Left ventricle myocardium superior (tissue), 1 donor: ENCODE results near the gene USP24. TPM values are rescaled to one million over a fixed set of nuclear protein-coding genes. Genes with fewer than 3 reads are reported as not detected.

Experiments used
- ATAC-seq: fragments of 200-7000 bp; cut with Tn5 transposase; one replicate; pipeline ENCODE4 v1.9.1; 2020; ENCODE audit warnings: mild to moderate bottlenecking, moderate library complexity
- DNase-seq: peaks from one replicate; pipeline ENCODE4 v3.0.0-alpha.2; 2020
- intact Hi-C: fragments of 100-400 bp; cut with micrococcal nuclease; formaldehyde crosslinking; loops from one replicate; pipeline ENCODE4 v1.11.0; 2022
- long read RNA-seq: library from polyadenylated mRNA; unstranded; transcript quantifications from one replicate; pipeline ENCODE4 v2.0.0, GENCODE V29; 2021
- total RNA-seq: library from RNA; stranded (reverse); fragmentation: NEBNext Ultra II Directional; extraction: Animal tissue kit (Norgen Biotek cat#: 25700); gene quantifications from one replicate; pipeline ENCODE4 v1.2.1, GENCODE V29; 2021
- donor health status: DM: no; HTN: yes; CAD: no; lungs with severe emphysema.

Gene USP24, protein sequence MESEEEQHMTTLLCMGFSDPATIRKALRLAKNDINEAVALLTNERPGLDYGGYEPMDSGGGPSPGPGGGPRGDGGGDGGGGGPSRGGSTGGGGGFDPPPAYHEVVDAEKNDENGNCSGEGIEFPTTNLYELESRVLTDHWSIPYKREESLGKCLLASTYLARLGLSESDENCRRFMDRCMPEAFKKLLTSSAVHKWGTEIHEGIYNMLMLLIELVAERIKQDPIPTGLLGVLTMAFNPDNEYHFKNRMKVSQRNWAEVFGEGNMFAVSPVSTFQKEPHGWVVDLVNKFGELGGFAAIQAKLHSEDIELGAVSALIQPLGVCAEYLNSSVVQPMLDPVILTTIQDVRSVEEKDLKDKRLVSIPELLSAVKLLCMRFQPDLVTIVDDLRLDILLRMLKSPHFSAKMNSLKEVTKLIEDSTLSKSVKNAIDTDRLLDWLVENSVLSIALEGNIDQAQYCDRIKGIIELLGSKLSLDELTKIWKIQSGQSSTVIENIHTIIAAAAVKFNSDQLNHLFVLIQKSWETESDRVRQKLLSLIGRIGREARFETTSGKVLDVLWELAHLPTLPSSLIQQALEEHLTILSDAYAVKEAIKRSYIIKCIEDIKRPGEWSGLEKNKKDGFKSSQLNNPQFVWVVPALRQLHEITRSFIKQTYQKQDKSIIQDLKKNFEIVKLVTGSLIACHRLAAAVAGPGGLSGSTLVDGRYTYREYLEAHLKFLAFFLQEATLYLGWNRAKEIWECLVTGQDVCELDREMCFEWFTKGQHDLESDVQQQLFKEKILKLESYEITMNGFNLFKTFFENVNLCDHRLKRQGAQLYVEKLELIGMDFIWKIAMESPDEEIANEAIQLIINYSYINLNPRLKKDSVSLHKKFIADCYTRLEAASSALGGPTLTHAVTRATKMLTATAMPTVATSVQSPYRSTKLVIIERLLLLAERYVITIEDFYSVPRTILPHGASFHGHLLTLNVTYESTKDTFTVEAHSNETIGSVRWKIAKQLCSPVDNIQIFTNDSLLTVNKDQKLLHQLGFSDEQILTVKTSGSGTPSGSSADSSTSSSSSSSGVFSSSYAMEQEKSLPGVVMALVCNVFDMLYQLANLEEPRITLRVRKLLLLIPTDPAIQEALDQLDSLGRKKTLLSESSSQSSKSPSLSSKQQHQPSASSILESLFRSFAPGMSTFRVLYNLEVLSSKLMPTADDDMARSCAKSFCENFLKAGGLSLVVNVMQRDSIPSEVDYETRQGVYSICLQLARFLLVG (N-terminal part only)
- total RNA-seq = 33.1 TPM
- long read RNA-seq, partial matches to known transcripts = 4 of 6 reads
- long read RNA-seq, other reads (novel, unspliced or antisense) = 2 of 6 reads

DNA sequence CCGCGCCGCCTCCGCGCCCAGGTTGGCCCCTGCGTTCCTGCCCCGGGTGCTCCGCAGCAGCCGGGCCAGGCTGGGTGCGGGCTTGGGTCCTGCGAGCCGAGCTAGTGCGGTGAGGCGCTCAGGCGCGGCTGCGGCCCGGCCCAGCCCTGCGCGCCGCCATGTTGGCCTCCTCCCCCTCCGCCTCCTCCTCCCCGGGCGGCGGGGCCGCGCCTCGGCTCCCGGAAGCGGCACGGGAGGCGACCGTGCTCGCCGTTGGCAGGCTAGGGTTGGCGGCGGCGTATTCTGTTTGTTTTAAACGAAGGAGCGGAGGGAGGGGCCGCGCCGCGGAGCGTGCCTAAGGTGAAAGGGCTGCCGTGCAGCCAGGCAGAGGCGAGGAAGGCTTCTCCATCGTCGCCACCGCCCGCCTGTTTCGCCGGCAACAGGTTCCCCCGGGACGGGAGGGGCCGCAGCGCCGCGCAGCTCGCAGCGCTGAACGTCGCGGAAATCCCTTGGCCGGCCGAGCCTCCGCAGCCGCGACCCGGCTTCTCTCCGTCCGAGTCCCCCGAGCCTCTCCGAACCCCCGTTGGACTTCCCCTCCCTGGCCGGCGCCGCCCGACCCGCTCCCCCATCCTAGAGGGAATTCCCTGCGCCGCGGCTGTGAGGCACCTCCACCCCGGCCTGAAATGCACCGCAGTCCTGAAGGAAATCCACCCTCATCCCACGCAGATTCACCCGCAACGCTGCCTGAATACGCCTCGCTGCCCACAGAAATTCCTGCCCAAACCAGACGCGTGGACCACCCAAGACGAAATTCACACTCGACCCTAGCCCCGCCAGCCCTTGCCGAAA is at the start of gene USP24:
TSS of gene USP24 (minus strand) at position 171 of the 828 bp plus-strand sequence. CDS start 251 bp downstream, outside the sequence.
- intact Hi-C loops = no loop called here
- peak; percentile 89 for DNase-seq
- peak; percentile 94 for ATAC-seq

DNA sequence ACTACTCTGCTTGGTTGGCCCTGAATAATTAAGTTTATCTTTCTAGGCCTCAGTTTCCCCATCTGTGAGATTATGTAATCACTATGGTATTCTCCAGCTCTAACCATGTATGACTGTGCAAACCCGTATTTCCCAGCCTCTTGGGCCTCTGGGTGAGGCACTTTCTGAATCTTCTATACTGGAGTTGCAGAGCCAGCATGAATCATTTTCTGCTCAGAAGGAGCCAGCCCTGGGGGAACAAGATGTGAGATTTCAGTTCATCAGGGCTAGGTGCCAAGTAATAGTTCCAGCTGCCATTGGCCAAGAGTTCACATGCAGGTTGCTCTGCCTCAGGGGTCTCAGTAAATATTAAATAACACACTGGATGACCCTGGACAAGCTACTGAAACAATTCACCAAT is 47.7 kb upstream of the USP24 start:
- no peak for ATAC-seq
- intact Hi-C loops = no loop called here
- DNase-seq = no peak

DNA sequence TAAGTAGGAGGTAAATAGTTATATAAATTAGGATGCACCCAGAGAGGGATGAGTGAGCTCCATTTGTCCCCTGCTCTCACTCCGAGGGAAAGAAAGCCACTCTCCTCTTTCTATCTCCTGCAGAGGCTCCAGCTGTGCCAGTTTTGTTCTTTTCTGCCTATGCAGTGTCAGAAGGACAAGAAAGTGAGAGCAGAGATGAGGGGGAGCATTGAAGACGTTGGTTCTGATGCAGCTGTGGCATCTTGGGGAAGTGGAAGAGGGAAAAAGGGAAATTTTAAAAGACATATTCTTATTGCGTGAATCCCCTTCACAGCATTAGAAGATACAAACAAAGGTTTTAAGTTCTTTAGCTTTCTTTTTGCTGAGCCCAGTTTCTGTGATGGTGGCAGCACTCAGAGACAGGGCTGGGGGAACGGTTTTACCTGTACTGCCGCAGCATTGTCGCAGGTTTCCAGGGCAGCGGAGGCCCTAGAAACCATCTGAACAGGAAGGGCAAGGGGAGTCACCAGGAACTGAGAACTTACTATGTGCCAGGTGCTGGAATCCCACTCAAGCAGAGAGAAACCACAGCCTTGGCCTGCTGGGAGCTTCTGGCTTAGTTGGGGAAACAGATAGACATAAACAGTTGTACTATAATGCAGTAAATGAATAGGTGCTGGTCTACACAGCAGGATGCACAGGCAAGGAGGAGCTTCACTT is 44.9 kb upstream of the USP24 start:
- ATAC-seq (no peak), DNase-seq (no peak)
- intact Hi-C loops = no loop called here

DNA sequence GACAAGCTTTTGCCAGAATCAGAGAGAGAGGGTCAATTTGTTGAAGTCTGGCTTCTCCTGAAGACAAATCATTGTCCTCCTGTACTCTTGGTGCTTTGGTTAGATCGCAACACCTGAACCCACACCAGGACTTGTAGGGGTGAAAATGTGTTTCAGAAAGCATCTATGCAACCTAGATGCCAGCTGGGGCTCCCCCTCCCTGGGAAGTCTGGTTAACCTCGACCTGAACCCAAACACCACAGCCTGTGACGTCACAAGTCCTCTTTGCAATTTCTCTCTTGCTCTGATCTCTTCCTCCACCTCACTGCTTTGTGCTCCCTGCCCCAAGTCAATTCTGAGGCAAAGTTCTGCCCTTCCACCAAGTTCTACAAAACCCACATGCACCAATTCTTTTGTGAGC is 42.8 kb upstream of the USP24 start:
- DNase-seq (no peak), ATAC-seq (no peak)
- intact Hi-C loops = no loop called here

DNA sequence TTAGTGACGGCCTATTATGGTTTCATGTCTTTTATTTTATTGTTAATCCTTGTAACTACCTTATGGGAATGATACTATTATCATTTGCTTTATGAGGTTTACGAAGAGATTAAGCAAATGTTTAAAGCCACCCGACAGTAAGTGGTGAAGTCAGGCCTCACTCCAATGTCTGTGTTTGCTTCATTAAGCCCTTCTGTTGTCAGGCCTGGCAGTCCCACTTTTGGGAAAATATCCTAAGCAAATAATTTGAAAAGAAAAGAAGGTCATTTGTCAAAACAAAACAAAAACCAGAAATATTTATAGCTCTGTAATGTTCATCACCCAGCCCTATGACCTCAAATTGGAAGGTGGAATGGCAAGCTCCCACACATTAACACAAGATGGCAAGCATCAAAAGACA is 40.7 kb upstream of the USP24 start:
- ATAC-seq = no peak
- DNase-seq = no peak
- intact Hi-C loops = no loop called here

DNA sequence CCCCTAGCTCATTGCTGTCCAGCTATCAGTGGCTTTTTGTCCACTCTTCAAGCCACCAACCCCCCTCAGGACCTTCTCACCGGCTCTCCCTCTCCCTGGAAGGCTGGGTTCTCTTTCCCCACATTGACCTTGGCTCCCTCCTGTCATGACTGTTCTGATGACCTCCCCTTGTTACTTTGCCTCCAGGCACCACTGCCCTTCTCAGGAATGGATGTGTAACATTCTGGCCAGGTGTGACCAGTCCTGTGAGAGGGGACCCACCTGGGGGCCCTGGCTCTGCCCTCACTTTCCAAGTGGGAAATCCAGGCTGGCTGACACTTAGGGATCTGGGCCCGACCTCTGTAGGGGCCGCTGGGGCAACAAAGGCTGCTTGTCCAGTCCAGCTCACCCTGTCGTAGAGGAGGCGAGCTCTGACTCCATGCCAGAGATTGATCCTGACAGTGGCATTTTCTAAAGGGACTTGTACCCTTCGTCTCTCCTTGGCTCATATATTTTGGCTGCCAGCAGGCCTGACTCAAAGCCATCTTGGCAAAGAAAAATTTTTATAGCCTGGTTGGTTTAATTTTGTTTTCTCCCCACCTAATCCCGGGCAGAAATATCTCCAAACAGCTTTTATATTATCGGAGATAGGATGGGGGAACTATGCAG is 37.9 kb upstream of the USP24 start:
- intact Hi-C loops = no loop called here
- peak; percentile 9 for ATAC-seq
- no peak for DNase-seq

DNA sequence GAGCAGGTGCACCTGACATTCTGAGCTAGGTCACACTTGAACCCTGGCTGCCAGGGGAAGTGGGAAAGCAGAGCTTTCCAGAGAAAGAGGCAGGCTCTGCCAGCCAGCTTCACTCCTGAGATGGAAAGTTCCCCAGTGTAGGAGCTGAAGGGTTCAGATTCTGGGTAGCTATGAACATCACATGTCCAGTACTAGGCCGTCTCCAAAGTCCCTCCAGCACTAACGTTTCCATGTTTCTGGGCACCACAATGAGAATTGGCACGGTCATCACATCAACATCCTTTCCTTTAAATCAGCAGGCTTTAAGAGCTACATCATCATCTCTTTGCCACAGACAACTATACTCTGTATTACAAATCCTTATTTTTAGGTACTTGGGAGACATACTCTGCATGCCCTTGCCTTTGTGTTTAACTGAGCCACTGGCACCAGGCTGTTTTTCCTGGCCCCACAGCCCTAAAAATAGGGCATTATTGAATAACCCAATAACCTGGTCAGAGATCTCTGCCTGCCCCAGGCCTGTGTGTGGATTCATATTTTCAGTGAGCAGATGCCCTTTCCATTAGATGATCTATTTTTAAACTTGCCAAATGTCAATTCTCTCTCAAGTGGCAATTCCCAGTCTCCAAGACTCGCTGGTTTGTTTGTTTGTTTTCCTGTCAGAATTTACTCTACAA is 35.4 kb upstream of the USP24 start:
- ATAC-seq (peak; percentile 89), DNase-seq (no peak)
- intact Hi-C loops = no loop called here

DNA sequence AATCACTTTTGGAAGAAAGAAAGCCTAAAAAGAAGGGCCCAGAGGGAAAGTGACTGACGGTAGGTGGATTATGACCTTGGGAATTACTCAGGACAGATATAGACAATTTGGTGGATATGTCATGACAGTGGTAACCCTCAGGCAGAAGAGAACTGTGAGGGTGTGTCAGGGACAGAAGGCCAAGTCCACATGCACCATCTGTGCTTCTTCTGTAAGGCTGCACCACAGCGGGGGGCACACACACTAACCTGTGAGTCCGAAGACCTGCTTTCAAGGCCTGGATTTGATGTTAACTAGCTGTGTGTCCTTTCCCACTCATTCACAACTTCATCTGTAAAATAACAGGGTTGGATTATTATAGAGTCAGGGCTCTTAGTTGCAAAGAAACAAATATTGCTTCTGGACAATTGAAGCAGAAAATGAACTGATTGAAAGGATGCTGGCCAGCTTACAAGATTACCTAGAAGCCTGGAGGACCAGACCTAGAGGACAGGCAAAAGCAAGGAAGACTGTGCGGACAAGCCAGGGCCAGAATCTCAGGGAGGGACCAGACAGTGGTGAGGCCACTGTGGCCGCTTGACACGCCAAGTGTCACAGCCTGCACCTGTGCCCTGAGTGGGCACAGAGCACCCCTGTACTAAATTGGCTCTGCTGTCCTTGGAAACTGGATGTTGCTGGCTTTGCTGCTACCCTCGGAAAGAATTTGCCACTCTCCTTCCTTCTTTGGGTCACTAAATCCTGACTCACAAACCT is 34.7 kb upstream of the USP24 start:
- DNase-seq (no peak), ATAC-seq (peak; percentile 27)
- intact Hi-C loops = no loop called here

DNA sequence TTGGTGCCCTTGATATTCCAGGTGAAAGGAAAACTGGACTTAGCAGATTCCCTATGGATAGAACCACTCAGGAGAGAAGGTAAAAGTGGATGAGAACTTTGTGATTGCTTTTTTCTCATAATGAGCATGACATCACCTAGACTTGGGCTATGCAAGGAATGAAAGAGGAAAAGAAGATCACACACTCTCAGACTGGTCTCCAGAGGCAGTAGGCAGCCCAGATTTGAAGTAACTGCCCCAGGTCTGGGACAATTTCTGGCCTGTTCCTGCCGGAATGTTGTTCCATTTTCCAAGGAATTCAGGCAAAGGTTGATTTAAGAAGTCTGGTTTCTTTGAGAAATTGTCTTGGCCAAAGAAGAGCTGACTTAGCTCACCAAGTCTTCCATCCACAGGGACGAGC is 31.7 kb upstream of the USP24 start:
- DNase-seq (no peak), ATAC-seq (no peak)
- intact Hi-C loops = no loop called here

DNA sequence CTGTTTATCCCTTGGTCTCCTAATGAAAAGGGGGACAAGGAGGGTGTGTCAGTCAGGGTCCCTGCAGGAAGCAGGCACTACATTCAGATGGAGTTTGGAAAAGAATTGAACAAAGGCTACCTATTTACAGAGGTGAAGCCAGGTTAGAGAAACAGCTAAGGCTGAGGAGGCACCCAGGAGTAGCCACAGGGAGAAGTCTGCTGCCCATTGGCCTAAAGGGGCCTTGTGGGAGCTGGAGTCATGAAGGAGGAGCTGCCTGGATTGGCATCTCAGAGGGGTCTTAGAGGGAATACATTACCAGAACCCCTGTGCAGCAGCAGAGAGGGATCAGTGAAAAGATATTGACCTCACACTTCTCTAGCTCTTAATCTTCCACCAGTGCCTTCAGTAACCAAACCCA is 31.2 kb upstream of the USP24 start:
- ATAC-seq (no peak), DNase-seq (no peak)
- intact Hi-C loops = no loop called here

DNA sequence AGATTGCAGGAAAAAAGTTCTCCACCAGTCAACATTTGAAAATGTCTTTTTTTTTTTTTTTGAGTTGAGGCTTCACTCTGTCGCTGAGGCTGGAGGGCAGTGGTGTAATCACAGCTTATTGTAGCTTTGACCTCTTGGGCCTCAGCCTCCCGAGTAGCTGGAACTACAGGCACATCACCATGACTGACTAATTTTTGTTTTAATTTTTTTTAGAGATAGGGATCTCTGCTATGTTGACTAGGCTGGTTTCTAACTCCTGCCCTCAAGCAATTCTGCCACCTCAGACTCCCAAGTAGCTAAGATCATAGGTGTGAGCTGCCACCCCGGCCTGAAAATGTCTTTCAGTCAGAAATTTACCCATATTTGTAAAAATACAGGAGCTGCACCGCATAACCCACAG is 30.6 kb upstream of the USP24 start:
- DNase-seq = no peak

DNA sequence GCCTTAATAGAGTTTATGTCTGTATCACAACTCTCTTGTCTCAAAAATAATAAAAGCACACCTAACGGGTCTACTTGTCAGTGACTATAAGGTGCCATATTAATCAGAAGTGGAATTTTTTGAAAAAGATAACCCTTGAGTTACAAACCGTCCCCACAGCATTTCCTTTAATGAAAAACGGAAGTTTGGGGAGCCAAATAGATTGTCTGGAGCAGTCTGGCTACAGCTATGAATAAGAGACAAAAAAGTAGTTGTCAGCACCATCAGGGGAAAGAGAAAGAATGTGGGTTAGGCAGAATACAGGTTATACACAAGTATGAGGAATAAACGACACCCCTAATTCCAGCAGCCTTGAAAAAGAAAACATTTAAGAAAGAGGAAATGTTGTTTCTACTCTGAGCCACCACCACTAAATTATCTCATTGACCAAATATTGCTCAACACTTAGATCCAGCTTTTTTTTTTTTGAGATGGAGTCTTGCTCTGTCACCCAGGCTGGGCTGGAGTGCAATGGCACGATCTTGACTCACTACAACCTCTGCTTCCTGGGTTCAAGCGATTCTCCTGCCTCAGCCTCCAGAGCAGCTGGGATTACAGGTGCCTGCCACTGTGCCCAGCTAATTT is 29.4 kb upstream of the USP24 start:
- intact Hi-C loops = no loop called here
- DNase-seq = no peak
- ATAC-seq = peak; percentile 68

More for the DNA sequence above, 30.6 kb upstream of the USP24 start:
- ATAC-seq = no peak
- intact Hi-C loops = no loop called here

DNA sequence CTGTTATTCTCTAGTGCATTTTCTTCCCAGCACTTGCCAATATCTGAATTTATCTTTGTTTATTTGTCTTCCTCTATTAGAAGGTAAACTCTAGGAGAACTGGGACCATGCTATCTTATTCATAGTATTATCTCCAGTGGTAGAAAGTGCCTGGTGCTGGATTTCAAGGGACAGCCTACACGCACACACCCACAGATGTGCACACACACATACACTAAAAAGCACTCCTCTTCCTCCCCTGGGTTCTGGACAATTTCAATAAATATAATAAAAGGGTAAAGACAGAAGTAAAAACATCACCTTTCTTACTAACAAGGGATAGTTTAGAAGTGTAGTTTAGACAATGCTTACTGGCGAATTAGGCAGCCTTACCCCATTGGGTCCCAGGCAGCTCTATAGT is 28.5 kb upstream of the USP24 start:
- DNase-seq (no peak), ATAC-seq (no peak)
- intact Hi-C loops = no loop called here

DNA sequence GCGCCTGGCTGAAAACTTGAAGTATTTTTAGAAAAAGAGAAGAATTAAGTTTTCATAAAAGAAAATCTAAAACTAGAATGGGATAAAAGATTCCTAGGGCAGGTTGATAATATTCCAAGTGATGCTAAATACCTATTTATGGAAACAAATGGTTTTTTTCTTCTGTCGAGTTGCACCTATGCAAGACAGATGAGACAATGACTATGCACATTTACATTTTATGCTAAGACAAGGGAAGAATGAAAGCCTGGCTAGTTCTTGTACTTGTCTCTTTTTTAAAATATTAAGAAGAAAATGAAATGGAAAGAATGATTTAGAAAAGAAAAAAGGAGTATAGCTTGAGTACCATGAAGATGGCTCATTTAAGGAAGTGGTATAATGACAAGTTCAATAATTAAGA is 24.4 kb upstream of the USP24 start:
- ATAC-seq = no peak
- intact Hi-C loops = no loop called here
- DNase-seq = no peak

DNA sequence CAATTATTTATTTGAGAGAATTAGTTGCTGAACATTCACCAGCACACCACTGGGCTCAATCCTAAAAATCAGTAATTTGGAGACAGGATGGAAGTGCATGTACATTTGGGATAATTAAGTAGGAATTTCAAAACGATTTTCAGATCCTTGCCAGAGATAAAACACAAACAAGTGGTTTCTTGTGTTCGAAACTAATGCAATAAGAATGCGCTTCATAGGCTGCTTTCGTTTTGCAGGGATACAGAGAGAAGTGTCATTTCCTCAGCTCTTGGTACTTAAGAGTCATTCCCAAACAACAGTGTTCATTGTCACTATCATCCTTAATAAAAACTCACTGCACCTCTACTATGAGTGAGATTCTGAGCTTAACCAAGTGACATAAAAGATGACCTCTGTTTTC is 20.6 kb upstream of the USP24 start:
- intact Hi-C loops = no loop called here
- DNase-seq (no peak), ATAC-seq (no peak)

DNA sequence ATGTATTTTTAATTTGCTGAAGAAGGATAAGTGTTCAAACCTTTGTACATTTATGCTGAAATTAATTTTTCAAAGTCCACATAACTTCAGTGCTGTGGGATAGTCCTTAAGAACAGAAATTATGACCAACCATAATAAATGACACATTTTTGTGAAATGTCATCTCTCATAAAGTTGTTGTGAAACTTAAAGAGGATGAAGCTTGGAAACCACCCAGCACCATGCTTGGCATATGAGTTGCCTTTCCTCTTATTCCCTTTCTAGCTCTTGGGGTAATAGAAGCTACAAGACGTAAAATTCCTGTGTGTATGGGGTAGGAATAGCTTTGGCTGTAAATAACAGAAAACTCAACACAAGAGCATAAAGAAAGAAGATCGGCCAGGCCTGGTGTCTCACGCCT is 18.9 kb upstream of the USP24 start:
- ATAC-seq = no peak
- no peak for DNase-seq
- intact Hi-C loops = no loop called here
